CD14-positive monocyte (primary cell): ENCODE measurements around the gene HAPLN2. TPM values are rescaled to one million over a fixed set of nuclear protein-coding genes. Genes with fewer than 3 reads are reported as not detected.
A peak's percentile ranks its signal among the peaks of the same experiment; 100 is the strongest.
"Not testable (repeated sequence)": the region's sequence is repeated elsewhere in the genome, so short reads cannot be mapped to it uniquely, and the experiment has no call there.

Experiments used
- DNase-seq, 3 donors: peaks; one replicate each; pipeline ENCODE4 v3.0.0-alpha.2; 2011 to 2022
- H2AFZ ChIP-seq: 2 replicates; pipeline ENCODE4 v1.6.0; 2012; ENCODE audit warnings: mild to moderate bottlenecking, low read depth, low read length, inconsistent platforms; ENCODE audit not compliant: insufficient read depth, poor library complexity, severe bottlenecking
- H3K27ac ChIP-seq, 2 donors: 1 replicate in 1 of 2; 2 replicates in 1 of 2; pipeline ENCODE4 v1.5.1; 2012 to 2013; ENCODE audit warnings: low read length in 2 of 2, control low read depth in 1 of 2, inconsistent platforms in 1 of 2, low read depth in 1 of 2, mild to moderate bottlenecking in 1 of 2
- H3K27me3 ChIP-seq, 2 donors: one replicate each; pipeline versions ENCODE4 v1.6.0 to v1.6.1; 2011 to 2013; ENCODE audit warnings: low read length in 2 of 2; ENCODE audit not compliant: control insufficient read depth in 2 of 2, insufficient read depth in 2 of 2
- H3K36me3 ChIP-seq, 2 donors: replicated peaks in 1 of 2; 1 replicate in 1 of 2; 2 replicates in 1 of 2; pipeline versions ENCODE4 v1.5.1 to v1.6.1; 2012 to 2013; ENCODE audit warnings: low read length in 2 of 2, control low read depth in 1 of 2, inconsistent platforms in 1 of 2, mild to moderate bottlenecking in 1 of 2; ENCODE audit not compliant: insufficient read depth in 2 of 2, control insufficient read depth in 1 of 2
- H3K4me1 ChIP-seq, 2 donors: 1 replicate in 1 of 2; 2 replicates in 1 of 2; pipeline versions ENCODE4 v1.5.1 to v1.6.1; 2012 to 2013; ENCODE audit warnings: low read length in 2 of 2, control low read depth in 1 of 2, inconsistent platforms in 1 of 2, mild to moderate bottlenecking in 1 of 2, moderate library complexity in 1 of 2; ENCODE audit not compliant: insufficient read depth in 2 of 2, control insufficient read depth in 1 of 2
- H3K4me2 ChIP-seq: replicated peaks from 2 replicates; pipeline ENCODE3; 2012; ENCODE audit warnings: low read length, moderate library complexity, mild to moderate bottlenecking; ENCODE audit not compliant: poor library complexity, severe bottlenecking; ENCODE audit errors: extremely low read depth
- H3K4me3 ChIP-seq, 3 experiments: fragments of 200-600 bp in 1 of 3; sonication (generic) in 1 of 3; replicated peaks in 1 of 3; 1 replicate in 2 of 3; 2 replicates in 1 of 3; pipeline ENCODE4 v1.5.1; 2011 to 2013; ENCODE audit warnings: low read length in 3 of 3, mild to moderate bottlenecking in 3 of 3, control low read depth in 2 of 3, low read depth in 2 of 3, inconsistent platforms in 1 of 3, moderate library complexity in 1 of 3
- H3K79me2 ChIP-seq: 2 replicates; pipeline ENCODE4 v1.6.0; 2012; ENCODE audit warnings: mild to moderate bottlenecking, control low read depth, inconsistent platforms, low read length, moderate library complexity; ENCODE audit not compliant: insufficient read depth
- H3K9ac ChIP-seq: 2 replicates; pipeline ENCODE4 v1.6.0; 2017; ENCODE audit warnings: low read length, mild to moderate bottlenecking; ENCODE audit not compliant: insufficient read depth, poor library complexity, severe bottlenecking
- H3K9me3 ChIP-seq, 2 donors: replicated peaks in 1 of 2; 1 replicate in 1 of 2; 2 replicates in 1 of 2; pipeline versions ENCODE4 v1.5.1 to v1.6.1; 2012 to 2013; ENCODE audit warnings: low read length in 2 of 2, control low read depth in 1 of 2; ENCODE audit not compliant: control insufficient read depth in 1 of 2, insufficient read depth in 1 of 2
- H4K20me1 ChIP-seq: 2 replicates; pipeline ENCODE4 v1.6.0; 2012; ENCODE audit warnings: mild to moderate bottlenecking, low read length, control low read depth, moderate library complexity; ENCODE audit not compliant: insufficient read depth
- H3K27ac Mint-ChIP-seq, 7 donors: one replicate each; pipeline ENCODE4 v1.8.0; 2020; ENCODE audit warnings: mild to moderate bottlenecking in 7 of 7, mixed read lengths in 7 of 7, moderate library complexity in 6 of 7, inconsistent platforms in 2 of 7
- H3K27me3 Mint-ChIP-seq, 3 donors: one replicate each; pipeline ENCODE4 v1.8.0; 2021 to 2022; ENCODE audit warnings: low read depth in 3 of 3, mild to moderate bottlenecking in 3 of 3, mixed read lengths in 3 of 3, moderate library complexity in 3 of 3, inconsistent platforms in 1 of 3
- H3K36me3 Mint-ChIP-seq, 2 donors: one replicate each; pipeline ENCODE4 v1.8.0; 2020; ENCODE audit warnings: mixed read lengths in 2 of 2, inconsistent platforms in 1 of 2, mild to moderate bottlenecking in 1 of 2
- H3K4me1 Mint-ChIP-seq: one replicate; pipeline ENCODE4 v1.8.0; 2020; ENCODE audit warnings: mild to moderate bottlenecking, mixed read lengths
- H3K4me3 Mint-ChIP-seq, 2 donors: one replicate each; pipeline ENCODE4 v1.8.0; 2020; ENCODE audit warnings: mild to moderate bottlenecking in 2 of 2, mixed read lengths in 2 of 2, moderate library complexity in 1 of 2
- H3K9me3 Mint-ChIP-seq, 7 donors: one replicate each; pipeline ENCODE4 v1.8.0; 2020 to 2022; ENCODE audit warnings: mixed read lengths in 7 of 7, mild to moderate bottlenecking in 6 of 7, moderate library complexity in 6 of 7, inconsistent platforms in 2 of 7
- CTCF ChIP-seq: fragments of 200-600 bp; IDR thresholded peaks from one replicate; pipeline ENCODE4 v1.8.0; 2022; ENCODE audit warnings: antibody characterized with exemption, mild to moderate bottlenecking
- WGBS: methylation state at CpG from one replicate; pipeline ENCODE4 v1.1.5; 2013; ENCODE audit warnings: missing lambda C conversion rate; ENCODE audit not compliant: insufficient coverage; 5-methylcytosine and 5-hydroxymethylcytosine counted together
- intact Hi-C, 2 donors: fragments of 100-400 bp; cut with micrococcal nuclease; formaldehyde crosslinking; loops; one replicate each; pipeline versions ENCODE4 v1.15.0 to v1.15.1; 2023
- polyA plus RNA-seq, 3 donors: library from polyadenylated mRNA; depleted of rRNA in 1 of 3; unstranded in 2 of 3; stranded (reverse) in 1 of 3; fragments of 300-500 nt in 2 of 3; fragments of >200 nt in 1 of 3; fragmentation: Illumina TruSeq in 2 of 3; gene quantifications; 1 replicate in 2 of 3; 2 replicates in 1 of 3; pipeline ENCODE4 v1.2.3, GENCODE V29; 2012 to 2021

The HAPLN2 gene
- polyA plus RNA-seq, 3 donors: not detected

- H3K9me3 Mint-ChIP-seq: no peaks in the 10 kb centered on the region
- H3K4me1 Mint-ChIP-seq: peaks cover 10% of the 10 kb centered on the region
- intact Hi-C loops: loop anchor here (2.0 to 10.0 kb wide), 6 partner anchors 21 to 223 kb away; no protein-coding TSS in a partner anchor
- no peak overlapping the region for H3K4me2 ChIP-seq
- H3K9me3 ChIP-seq: no peaks in the 10 kb centered on the region
- peaks cover 0 to 5% of the 10 kb centered on the region in 2 donors for H3K27me3 ChIP-seq
- peaks cover 0 to 3% of the 10 kb centered on the region in 2 donors for H3K4me1 ChIP-seq
- no peak overlapping the region for H3K27ac ChIP-seq
- peak; percentile 80 for TF ChIP-seq CTCF
- no peak overlapping the region for H2AFZ ChIP-seq
- WGBS: 0% methylated on average over 1 of the region's 7 CpGs
- H3K4me3 Mint-ChIP-seq: no peak overlapping the region
- H4K20me1 ChIP-seq: no peaks in the 10 kb centered on the region
- DNase-seq: peak; percentile 62 to 74 (median 64)
- peaks cover 16 to 24% (median 22%) of the 10 kb centered on the region in 3 donors for H3K27me3 Mint-ChIP-seq
- H3K36me3 ChIP-seq: no peaks in the 10 kb centered on the region
- no peak overlapping the region for H3K4me3 ChIP-seq
- H3K79me2 ChIP-seq: no peaks in the 10 kb centered on the region
- H3K27ac Mint-ChIP-seq: no peak overlapping the region
- no peak overlapping the region for H3K9ac ChIP-seq
- no peaks in the 10 kb centered on the region for H3K36me3 Mint-ChIP-seq
Measured at GRCh38 chr1:156608036-156608674, 11.1 kb upstream of the HAPLN2 start.

- H3K27ac Mint-ChIP-seq: no peak overlapping the region
- no peak overlapping the region for H3K4me2 ChIP-seq
- no peak overlapping the region for H3K9ac ChIP-seq
- TF ChIP-seq CTCF: peak; percentile 74
- 44% methylated on average over 5 of the region's 6 CpGs for WGBS
- H3K79me2 ChIP-seq: no peaks in the 10 kb centered on the region
- H3K9me3 Mint-ChIP-seq: no peaks in the 10 kb centered on the region
- H3K4me1 ChIP-seq: peaks cover 0 to 3% of the 10 kb centered on the region in 2 donors
- H2AFZ ChIP-seq: no peak overlapping the region
- no peaks in the 10 kb centered on the region for H4K20me1 ChIP-seq
- no peaks in the 10 kb centered on the region for H3K9me3 ChIP-seq
- peaks cover 10% of the 10 kb centered on the region for H3K4me1 Mint-ChIP-seq
- H3K4me3 Mint-ChIP-seq: no peak overlapping the region
- H3K27ac ChIP-seq: no peak overlapping the region
- intact Hi-C loops: loop anchor here (2.0 to 10.0 kb wide), 6 partner anchors 22 to 224 kb away; no protein-coding TSS in a partner anchor
- H3K27me3 Mint-ChIP-seq: peaks cover 16 to 29% (median 22%) of the 10 kb centered on the region in 3 donors
- DNase-seq: peak in 2 of 3 donors; percentile 26
- H3K36me3 Mint-ChIP-seq: no peaks in the 10 kb centered on the region
- H3K36me3 ChIP-seq: no peaks in the 10 kb centered on the region
- H3K4me3 ChIP-seq: no peak overlapping the region
- peaks cover 0 to 5% of the 10 kb centered on the region in 2 donors for H3K27me3 ChIP-seq
Measured at GRCh38 chr1:156608981-156609380, 10.2 kb upstream of the HAPLN2 start.

- WGBS: 96% methylated on average over 9 of the region's 9 CpGs
Measured at GRCh38 chr1:156610072-156610471, 9.1 kb upstream of the HAPLN2 start.

More at GRCh38 chr1:156610072-156610471, 9.1 kb upstream of the HAPLN2 start:
- Mint-ChIP-seq H3K27ac (peak overlapping the region in 1 of 7 donors; percentile 81), H3K27me3 (peaks cover 20 to 37% (median 29%) of the 10 kb centered on the region in 3 donors)
- H3K4me3 Mint-ChIP-seq, H3K4me1 Mint-ChIP-seq, H4K20me1 ChIP-seq, DNase-seq, H2AFZ ChIP-seq, H3K9me3 ChIP-seq, H3K9ac ChIP-seq, H3K36me3 ChIP-seq, H3K4me3 ChIP-seq, H3K4me2 ChIP-seq, H3K27ac ChIP-seq, H3K4me1 ChIP-seq, H3K79me2 ChIP-seq, H3K9me3 Mint-ChIP-seq, H3K27me3 ChIP-seq, intact Hi-C loops, H3K36me3 Mint-ChIP-seq: not testable (repeated sequence)
